ENCODE data around the gene ALDH8A1. TPM values are rescaled to one million over a fixed set of nuclear protein-coding genes. Genes with fewer than 3 reads are reported as not detected.

The ALDH8A1 gene
- total RNA-seq: 1 to 10 TPM in 1 of 2 donors, under 1 TPM in 1; 0.55 to 1.1 TPM
- polyA plus RNA-seq: under 1 TPM; 0.30 to 0.59 TPM
- long read RNA-seq, donor 1: 0 reads
- long read RNA-seq, donor 2: 0 reads
- long read RNA-seq, donor 3: 0 reads
- long read RNA-seq, donor 4: 0 reads
- long read RNA-seq, donor 5: 0 reads

- Histone ChIP-seq H3K4me1 (ENCODE audit: control insufficient read depth in 5 of 5, insufficient read depth in 5 of 5, low read length in 5 of 5) (no peaks in the 10 kb centered on the region), H3K27me3 (ENCODE audit: control insufficient read depth in 3 of 3, insufficient read depth in 3 of 3, low read length in 2 of 3) (no peaks in the 10 kb centered on the region), H3K4me3 (no peak within 1 kb of the TSS), H3K27ac (ENCODE audit: low read depth in 1 of 2, low read length in 1 of 2) (no peak within 1 kb of the TSS), H3K9ac (ENCODE audit: insufficient read depth in 1 of 2, low read length in 2 of 2) (no peak within 1 kb of the TSS), H3K36me3 (ENCODE audit: control insufficient read depth in 4 of 4, insufficient read depth in 4 of 4, low read length in 4 of 4) (no peaks in the 10 kb centered on the region), H3K9me3 (ENCODE audit: control insufficient read depth in 4 of 4, insufficient read depth in 3 of 4, low read length in 3 of 4) (peaks cover 0 to 2% (median 0%) of the 10 kb centered on the region in 4 donors)
- no peak for TF ChIP-seq CTCF (IDR thresholded peaks at IDR 0.05; ENCODE audit: control extremely low read depth, extremely low read depth)
- ATAC-seq (ENCODE audit: insufficient read depth, low FRiP score) (no peak), DNase-seq (no peak)
- WGBS, 2 donors: 73 to 81% methylated on average over 4 of the region's 4 CpGs
Observed at GRCh38 chr6:134949927-134950326, at the start of gene ALDH8A1. TSS of gene ALDH8A1 (minus strand) at chr6:134950101. CDS start at chr6:134950053, 48 bp downstream.

- Histone ChIP-seq H3K9me3 (ENCODE audit: control insufficient read depth in 4 of 4, insufficient read depth in 3 of 4, low read length in 3 of 4) (no peaks in the 10 kb centered on the region), H3K4me3 (no peak overlapping the region), H3K9ac (ENCODE audit: insufficient read depth in 1 of 2, low read length in 2 of 2) (no peak overlapping the region), H3K27me3 (ENCODE audit: control insufficient read depth in 3 of 3, insufficient read depth in 3 of 3, low read length in 2 of 3) (no peaks in the 10 kb centered on the region), H3K36me3 (ENCODE audit: control insufficient read depth in 4 of 4, insufficient read depth in 4 of 4, low read length in 4 of 4) (peaks cover 3 to 7% (median 7%) of the 10 kb centered on the region in 4 donors), H3K27ac (ENCODE audit: low read depth in 1 of 2, low read length in 1 of 2) (no peak overlapping the region), H3K4me1 (ENCODE audit: control insufficient read depth in 5 of 5, insufficient read depth in 5 of 5, low read length in 5 of 5) (no peaks in the 10 kb centered on the region)
- no peak for ATAC-seq (ENCODE audit: insufficient read depth, low FRiP score)
- TF ChIP-seq CTCF (IDR thresholded peaks at IDR 0.05; ENCODE audit: control extremely low read depth, extremely low read depth): no peak
- no peak for DNase-seq
- WGBS, 2 donors: 93 to 95% methylated on average over 1 of the region's 1 CpG
Observed at GRCh38 chr6:134999107-134999506, 49.2 kb upstream of the ALDH8A1 start.

- no peak for ATAC-seq (ENCODE audit: insufficient read depth, low FRiP score)
- H3K27me3 ChIP-seq (ENCODE audit: control insufficient read depth in 3 of 3, insufficient read depth in 3 of 3, low read length in 2 of 3): no peaks in the 10 kb centered on the region
- H3K9ac ChIP-seq (ENCODE audit: insufficient read depth in 1 of 2, low read length in 2 of 2): no peak overlapping the region
- 95 to 96% methylated on average over 9 of the region's 9 CpGs for WGBS, 2 donors
- peaks cover 3 to 8% (median 8%) of the 10 kb centered on the region in 4 donors for H3K36me3 ChIP-seq (ENCODE audit: control insufficient read depth in 4 of 4, insufficient read depth in 4 of 4, low read length in 4 of 4)
- H3K4me1 ChIP-seq (ENCODE audit: control insufficient read depth in 5 of 5, insufficient read depth in 5 of 5, low read length in 5 of 5): no peaks in the 10 kb centered on the region
- no peaks in the 10 kb centered on the region for H3K9me3 ChIP-seq (ENCODE audit: control insufficient read depth in 4 of 4, insufficient read depth in 3 of 4, low read length in 3 of 4)
- H3K4me3 ChIP-seq: no peak overlapping the region
- no peak for DNase-seq
- TF ChIP-seq CTCF (IDR thresholded peaks at IDR 0.05; ENCODE audit: control extremely low read depth, extremely low read depth): no peak
- no peak overlapping the region for H3K27ac ChIP-seq (ENCODE audit: low read depth in 1 of 2, low read length in 1 of 2)
Observed at GRCh38 chr6:134997133-134997995, 47.5 kb upstream of the ALDH8A1 start.
